Activated CD4-positive, alpha-beta T cell treated with anti-CD3 and anti-CD28 coated beads, Interleukin-10, Interleukin-2, amounts not matched to agents 100 ng/mL and 50 ng/mL, durations not matched to agents 16 hours and 8 hours (primary cell): ENCODE results near the gene TMEM266.

ENCODE experiments used
- DNase-seq: peaks from one replicate; pipeline ENCODE4 v3.0.0-alpha.2; 2020

TMEM266 gene

DNA sequence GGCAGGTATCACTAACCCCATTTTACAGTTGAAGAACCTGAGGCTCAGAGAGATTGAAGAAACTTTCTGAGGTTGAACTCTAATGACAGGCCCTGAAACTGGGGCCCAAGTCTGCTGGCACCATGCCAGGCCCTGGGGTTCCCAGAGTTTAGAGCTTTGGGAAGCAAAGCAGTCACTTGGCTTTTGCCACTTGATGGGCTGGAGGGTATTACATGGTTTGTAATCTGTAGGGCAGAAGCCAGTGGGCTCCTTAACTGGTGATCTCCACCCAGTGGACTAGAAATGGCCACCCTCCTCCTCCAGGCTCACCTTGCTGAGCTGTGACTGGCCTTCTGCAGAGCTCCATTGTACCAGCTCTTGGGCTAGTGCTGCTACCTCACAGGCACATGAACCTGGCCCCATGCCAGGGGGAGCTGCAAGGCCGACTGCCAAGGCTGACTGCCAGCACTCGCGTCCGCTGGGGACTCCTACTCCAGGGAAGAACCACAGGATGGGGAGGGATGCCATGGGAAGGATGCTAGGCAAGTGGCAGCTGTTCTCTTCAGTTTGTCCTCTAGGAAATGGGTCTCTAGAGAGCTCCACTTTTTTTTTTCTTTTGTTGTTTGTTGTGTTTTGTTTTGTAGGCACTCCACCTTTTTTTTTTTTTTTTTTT, 146.7 kb downstream of the TMEM266 start:
- no peak for DNase-seq

- DNase-seq, result no peak
Observed at GRCh38 chr15:76208084-76208785, 148.4 kb downstream of the TMEM266 start.

- DNase-seq, result no peak
Observed at GRCh38 chr15:76208786-76209424, 149.1 kb downstream of the TMEM266 start.

DNA sequence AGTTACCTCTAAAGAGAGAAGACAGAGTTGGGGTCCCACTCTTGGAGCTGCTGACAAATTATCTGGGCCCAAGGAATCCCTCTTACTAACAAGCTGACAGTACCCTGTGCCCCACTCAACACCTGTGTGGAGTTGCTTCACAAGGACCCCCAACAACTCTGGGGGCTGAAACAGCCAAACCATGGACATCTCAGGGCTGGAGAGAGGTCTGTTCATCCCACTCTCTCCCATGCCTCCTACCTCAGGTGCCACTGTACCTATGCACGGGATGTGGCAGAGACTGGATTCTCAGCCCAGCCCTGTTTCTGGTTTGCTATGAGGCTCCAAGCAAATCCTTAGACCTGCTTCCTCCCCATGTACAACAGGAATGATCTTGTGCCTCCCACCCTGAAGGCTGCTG, 149.7 kb downstream of the TMEM266 start:
- DNase-seq, result no peak

DNA sequence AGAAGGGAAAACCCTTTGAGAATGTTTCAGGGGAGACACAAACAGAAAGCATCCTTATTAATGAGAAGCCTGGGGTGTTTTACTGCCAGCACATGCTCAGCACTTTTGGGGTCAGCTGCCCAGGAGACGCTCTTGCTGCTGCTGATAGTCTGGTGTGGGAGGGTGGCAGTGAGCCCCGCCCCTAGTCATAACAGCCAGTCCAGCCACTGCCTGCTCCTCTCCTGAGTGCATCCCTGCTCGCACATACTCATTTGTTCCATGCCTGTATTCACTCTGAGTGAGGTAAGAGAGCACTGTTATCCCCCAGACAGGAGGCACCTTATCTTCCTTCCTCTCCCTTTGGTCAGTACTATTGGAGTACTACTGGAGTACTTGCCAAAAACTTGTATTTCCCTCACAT, 150.2 kb downstream of the TMEM266 start:
- DNase-seq, result no peak

DNA sequence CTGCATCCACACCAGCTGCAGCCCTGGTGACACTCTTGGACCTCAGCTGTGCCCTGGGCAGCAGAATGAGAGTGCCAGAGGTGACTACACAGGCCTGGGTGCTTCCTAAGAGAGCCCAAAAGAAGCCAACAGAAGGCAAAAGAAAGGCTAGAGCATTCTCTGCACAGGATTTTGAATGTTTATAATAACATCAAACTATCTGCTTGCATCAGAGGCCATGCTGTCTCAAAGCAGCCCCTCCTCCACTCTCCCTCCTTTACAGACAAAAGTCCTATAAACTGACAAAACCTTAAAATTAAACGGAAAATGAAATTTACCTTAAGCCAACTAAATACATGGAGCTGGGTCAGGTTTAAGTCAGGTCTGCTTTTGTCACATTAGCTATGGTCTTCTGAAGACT, 155.8 kb downstream of the TMEM266 start:
- DNase-seq, result no peak

- DNase-seq, result no peak
Observed at GRCh38 chr15:76217029-76217881, 157.5 kb downstream of the TMEM266 start.

DNA sequence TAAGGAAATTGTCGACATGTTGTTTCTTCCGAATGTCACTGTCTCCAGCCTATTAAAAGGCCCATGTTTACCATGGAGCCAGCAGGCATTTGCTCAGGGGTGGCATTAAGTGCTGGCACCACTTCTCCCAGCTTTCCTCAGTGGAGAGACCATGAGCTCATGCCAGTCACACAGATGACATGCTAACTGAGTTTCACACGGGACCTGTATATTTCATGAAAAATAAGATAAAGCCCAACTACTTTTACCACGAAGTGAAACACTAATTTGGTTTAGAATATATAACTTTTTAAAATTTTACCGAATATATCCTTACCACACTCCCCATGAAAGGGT, 158.1 kb downstream of the TMEM266 start:
- no peak for DNase-seq

DNA sequence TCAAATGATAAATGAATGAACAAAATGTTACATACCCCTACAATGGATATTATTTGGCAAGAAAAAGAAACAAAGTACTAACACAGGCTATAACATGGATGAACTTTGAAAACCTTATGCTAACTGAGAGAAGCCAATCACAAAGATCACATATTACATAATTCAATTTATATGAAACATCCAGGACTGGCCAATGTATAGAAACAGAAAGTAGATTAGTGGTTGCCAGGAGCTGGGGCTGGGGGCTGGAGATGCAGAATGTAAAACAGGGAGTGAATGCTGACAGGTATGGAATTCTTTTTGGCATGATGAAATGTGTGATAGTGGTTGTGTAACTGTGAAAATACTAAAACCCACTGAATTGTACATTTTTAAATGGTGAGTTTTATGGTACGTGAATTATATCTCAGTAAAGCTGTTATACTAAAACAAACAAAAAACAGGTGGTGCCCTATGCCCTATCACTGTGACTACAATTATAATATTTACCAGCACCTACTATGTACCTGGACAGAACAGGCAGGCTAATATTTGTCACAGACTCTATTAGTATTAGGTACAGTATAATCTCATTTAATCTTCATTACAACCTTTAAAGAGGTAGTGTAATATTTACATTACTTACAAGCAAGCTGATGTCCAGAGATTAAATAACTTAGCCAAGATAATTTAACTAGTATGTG, 161.4 kb downstream of the TMEM266 start:
- no peak for DNase-seq

DNA sequence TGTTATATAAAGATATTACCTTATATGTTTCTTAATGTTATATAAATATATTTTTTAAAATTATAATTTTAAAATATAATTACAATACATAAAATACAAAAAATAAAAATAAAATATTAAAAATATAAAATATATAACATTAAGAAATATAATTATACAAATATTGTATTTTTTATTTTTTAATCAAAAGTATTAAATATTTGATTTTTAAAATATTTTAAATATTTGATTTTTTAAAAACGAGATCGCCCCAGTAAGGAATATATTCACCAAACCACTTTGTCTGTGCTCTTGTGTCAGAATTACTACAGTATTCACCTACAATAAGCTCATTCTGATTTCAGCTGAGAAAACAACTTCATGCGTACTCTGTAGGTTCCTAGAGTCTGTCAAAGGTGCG, 162.4 kb downstream of the TMEM266 start:
- no peak for DNase-seq

GRCh38 chr15:76223521-76223920, 163.7 kb downstream of the TMEM266 start:
- no peak for DNase-seq

GRCh38 chr15:76229266-76229665, 169.5 kb downstream of the TMEM266 start:
- no peak for DNase-seq

DNA sequence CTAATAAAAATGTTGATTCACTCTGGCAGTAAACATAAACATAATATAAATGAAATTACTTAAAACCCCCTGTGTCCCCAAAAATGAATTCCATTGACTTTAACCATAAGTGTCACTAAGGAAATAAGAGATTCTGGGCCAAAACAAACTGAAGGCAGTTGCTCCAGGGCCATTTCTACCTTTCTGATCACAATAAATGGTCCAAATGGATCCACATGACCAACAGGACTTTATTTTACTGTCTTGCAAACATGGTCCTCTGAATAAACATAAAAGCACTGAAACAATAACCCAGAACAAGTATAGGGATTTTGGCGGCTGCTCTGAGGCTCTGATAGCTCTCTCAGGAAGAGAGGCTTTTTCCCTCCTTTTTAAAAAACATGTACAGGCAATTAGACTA, 174.1 kb downstream of the TMEM266 start:
- no peak for DNase-seq

GRCh38 chr15:76234337-76234889, 174.6 kb downstream of the TMEM266 start:
- no peak for DNase-seq

- peak; percentile 49 for DNase-seq
Observed at GRCh38 chr15:76235186-76235826, 175.5 kb downstream of the TMEM266 start.

DNA sequence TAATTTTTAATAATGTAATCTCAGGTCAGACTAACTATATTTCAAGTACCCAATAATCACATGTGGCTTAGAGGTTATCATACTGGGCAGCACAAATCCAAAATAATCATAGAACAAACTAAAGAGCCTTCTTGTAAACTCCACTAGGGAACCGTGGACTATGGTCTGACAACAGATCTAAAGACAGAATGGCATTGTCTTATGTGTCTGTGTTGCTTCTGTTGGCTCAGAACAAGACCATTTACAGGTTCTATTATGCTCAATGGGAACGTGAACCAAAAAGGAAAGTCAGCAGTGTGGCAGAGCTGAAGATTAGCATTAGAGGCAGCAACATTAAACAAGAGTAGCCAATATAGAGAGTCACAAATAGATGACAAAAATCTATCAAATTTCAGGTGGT, 176.6 kb downstream of the TMEM266 start:
- no peak for DNase-seq

- DNase-seq, result no peak
Observed at GRCh38 chr15:76239786-76240185, 180.0 kb downstream of the TMEM266 start.

DNA sequence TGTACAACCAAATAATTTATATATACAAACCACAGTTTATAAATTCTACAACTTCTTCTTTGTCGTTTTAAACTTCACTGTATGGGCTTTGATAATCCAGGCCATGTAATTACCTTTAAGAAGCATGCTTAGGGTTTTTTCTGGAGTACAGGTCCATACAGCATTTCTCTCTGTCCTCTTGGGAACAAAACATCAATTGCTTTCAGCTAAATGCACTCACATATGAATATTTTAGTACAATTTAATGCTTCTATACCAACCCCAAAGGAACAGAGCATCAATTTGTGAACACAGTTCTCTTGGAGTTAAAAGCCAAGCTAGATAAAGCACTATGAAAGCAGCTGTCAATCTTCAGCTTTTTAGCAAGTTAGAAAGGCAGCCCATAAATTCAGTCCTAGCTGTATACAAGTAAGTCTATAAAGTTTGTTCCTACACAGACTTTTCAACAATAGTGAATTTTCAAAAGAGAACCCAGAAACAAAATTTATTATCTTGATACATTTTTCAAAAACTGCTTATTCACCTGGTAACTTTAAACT, 185.4 kb downstream of the TMEM266 start:
- no peak for DNase-seq

DNA sequence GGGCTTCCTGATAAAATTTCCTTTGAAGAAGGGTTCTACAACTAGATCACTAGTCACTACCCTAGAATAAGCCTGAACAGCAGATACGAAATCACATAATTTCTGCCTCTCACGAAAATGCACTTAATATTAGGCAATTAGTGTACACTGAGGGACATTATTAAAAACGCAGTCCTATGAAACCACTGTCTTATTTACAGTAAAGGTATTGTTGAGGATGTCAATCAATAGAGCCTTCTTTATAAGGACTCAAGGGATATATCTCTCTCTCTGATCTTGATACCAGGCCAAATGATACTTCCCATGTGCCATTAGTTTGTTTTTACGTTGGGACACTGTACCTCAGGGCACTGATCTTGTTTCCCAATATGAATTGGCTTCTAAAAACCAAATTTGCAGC, 191.9 kb downstream of the TMEM266 start:
- DNase-seq, result no peak

DNA sequence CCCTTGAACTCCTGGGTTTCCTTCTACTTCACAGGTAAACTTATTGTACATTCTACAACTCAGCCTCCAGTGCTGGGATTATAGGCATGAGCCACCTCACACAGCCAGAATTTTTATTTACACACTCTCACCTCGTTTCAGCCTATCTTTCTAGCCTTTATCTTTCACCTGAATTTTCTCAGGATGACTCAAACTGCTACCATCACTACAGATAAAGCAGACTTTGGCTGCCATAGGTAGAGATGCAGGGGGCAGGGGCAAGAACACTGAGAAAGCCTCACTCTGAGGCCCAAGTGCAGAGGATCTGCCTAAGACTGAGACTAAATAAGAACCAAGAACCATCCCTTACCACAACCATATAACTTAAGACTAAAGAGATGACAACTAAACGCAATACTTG, 192.5 kb downstream of the TMEM266 start:
- DNase-seq, result peak; percentile 20

GRCh38 chr15:76253691-76254473, 194.1 kb downstream of the TMEM266 start:
- no peak for DNase-seq
